ENCODE data around the gene PPP2R2C. TPM values are rescaled to one million over a fixed set of nuclear protein-coding genes. Genes with fewer than 3 reads are reported as not detected.

The PPP2R2C gene
- total RNA-seq, 1 experiment from 2014 or later: not detected

DNA sequence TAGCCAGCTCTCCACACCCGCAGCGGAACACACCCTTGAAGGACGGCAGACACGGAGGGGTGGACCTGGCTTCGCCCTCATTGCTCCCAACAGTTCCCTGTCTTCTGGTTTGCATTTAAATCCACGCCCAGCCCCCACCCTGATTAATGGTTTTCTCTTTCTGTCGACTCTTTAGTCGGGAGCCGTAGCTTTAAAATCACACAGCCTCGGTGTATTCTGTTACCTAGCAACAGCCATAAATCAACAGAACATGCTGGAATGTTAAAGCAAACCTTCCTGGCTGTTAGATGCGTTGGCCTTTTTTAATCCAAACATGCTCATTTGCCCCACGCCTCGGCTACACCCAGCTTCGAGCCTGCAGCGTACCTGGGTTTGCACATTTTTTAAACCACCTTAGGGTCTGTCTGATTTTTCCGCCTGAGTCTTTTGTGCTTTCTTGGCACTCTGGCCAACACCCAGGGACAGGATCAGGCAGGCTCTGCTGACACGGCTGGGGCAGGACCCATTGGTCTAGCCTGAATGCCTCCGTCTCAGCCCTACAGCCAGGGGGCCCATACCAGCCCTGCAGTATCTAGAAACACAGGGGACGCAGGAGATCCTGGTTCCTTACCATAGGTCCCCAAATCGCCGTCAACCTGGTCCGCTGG lies 21.4 kb upstream of the PPP2R2C start:
- Histone ChIP-seq H3K27ac (ENCODE audit: low read depth, low read length, poor library complexity, severe bottlenecking) (no peak overlapping the region), H3K4me1 (ENCODE audit: insufficient read depth, low read length, poor library complexity, severe bottlenecking) (no peaks in the 10 kb centered on the region), H3K36me3 (ENCODE audit: insufficient read depth, low read length, poor library complexity, severe bottlenecking) (no peaks in the 10 kb centered on the region), H3K9me3 (ENCODE audit: low read depth, low read length, poor library complexity, severe bottlenecking) (no peaks in the 10 kb centered on the region), H3K4me3 (ENCODE audit: low read depth, low read length, poor library complexity, severe bottlenecking) (no peak overlapping the region), H3K27me3 (replicated peaks; ENCODE audit: insufficient read depth, low read depth, low read length, poor library complexity) (peaks cover 42% of the 10 kb centered on the region)
- TF ChIP-seq EZH2 (IDR thresholded peaks at IDR 0.05; ENCODE audit: borderline replicate concordance, low read depth, low read length, poor library complexity, severe bottlenecking): no peak
- TF ChIP-seq, protein P1, sequence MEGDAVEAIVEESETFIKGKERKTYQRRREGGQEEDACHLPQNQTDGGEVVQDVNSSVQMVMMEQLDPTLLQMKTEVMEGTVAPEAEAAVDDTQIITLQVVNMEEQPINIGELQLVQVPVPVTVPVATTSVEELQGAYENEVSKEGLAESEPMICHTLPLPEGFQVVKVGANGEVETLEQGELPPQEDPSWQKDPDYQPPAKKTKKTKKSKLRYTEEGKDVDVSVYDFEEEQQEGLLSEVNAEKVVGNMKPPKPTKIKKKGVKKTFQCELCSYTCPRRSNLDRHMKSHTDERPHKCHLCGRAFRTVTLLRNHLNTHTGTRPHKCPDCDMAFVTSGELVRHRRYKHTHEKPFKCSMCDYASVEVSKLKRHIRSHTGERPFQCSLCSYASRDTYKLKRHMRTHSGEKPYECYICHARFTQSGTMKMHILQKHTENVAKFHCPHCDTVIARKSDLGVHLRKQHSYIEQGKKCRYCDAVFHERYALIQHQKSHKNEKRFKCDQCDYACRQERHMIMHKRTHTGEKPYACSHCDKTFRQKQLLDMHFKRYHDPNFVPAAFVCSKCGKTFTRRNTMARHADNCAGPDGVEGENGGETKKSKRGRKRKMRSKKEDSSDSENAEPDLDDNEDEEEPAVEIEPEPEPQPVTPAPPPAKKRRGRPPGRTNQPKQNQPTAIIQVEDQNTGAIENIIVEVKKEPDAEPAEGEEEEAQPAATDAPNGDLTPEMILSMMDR (conservative IDR thresholded peaks at IDR 0.05; ENCODE audit: low read depth, low read length): no peak
- ChIA-PET CTCF (no interaction called here), POLR2A (ENCODE audit: low non-redundant PET) (no interaction called here)
- no TSS peak for BruUV-seq (replicated peaks)
- intact Hi-C loops (cut with micrococcal nuclease; ENCODE audit: unreplicated experiment): no loop called here
- no peak for DNase-seq (ENCODE audit: low spot score)

DNA sequence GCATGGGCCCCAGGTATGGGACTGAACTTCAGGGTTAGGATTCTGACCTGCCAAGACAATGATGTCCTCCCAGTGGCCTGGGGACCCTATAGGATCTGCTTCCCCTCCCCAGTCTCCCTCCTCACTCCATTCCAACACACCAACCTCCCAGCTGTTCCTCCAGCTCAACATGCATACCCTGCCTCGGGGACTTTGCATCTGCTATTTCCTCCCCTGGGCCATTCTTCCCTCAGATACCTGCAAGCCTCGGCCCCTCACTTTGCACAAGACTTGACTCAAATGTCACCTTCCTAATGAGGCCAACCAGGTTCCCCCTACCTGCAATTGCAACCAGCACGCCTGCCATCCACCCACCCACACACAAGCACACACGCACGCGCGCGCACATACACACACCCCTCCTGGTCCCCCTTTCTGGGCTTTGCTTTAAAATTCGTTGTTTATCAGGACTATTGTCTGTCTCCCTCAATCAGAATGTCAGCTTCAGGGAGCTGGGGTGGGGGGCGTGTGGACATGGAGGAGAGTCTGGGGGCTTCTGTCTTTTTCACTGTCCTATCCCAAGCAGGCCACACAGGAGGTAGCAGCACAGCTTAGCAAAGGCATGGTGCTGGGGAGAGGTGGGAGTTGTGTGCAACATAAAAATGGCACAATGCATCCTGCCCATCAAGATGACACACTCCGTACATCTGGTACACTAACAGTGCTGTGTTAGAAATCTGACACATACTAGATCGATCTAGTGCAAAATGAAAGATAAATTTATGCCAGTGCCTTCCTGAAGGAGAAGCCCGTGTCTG lies 20.6 kb upstream of the PPP2R2C start:
- CTCF ChIA-PET: no interaction called here

DNA sequence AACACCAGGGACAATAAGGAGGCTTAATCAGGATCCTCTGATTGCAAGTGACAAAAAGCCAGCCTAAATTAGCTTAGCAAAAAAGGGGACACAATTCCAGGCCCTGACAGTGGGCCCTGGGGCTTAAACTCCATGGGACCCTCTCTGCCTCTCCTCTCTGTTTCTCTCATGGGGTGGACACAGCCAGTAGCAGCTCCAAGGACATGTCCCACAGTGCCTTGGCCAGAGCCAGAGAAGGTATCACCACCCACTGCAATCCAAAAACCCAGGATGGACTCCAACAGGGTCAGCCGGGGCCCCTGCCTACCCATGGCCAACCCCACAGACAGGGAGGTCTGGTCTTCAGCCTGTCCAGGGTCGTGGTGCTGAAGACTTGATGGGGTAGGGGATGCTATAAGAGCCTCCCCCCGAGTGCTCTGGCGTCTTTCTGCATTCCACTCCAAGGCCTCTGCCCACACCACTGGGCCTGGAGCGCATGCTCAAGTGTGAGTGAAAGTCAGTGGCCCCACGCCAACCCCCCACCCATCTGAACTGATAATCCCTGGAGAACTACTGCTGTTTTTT lies 19.7 kb upstream of the PPP2R2C start:
- POLR2A ChIA-PET (ENCODE audit: low non-redundant PET): no interaction called here
- intact Hi-C loops (cut with micrococcal nuclease; ENCODE audit: unreplicated experiment): no loop called here
- BruUV-seq (replicated peaks): no TSS peak
- no peak overlapping the region for H3K27ac ChIP-seq (ENCODE audit: low read depth, low read length, poor library complexity, severe bottlenecking)
- TF ChIP-seq EZH2 (IDR thresholded peaks at IDR 0.05; ENCODE audit: borderline replicate concordance, low read depth, low read length, poor library complexity, severe bottlenecking): no peak
- TF ChIP-seq, protein P1 (conservative IDR thresholded peaks at IDR 0.05; ENCODE audit: low read depth, low read length): no peak
- no peaks in the 10 kb centered on the region for H3K4me1 ChIP-seq (ENCODE audit: insufficient read depth, low read length, poor library complexity, severe bottlenecking)
- no peak overlapping the region for H3K4me3 ChIP-seq (ENCODE audit: low read depth, low read length, poor library complexity, severe bottlenecking)
- no peak for DNase-seq (ENCODE audit: low spot score)
- H3K27me3 ChIP-seq (replicated peaks; ENCODE audit: insufficient read depth, low read depth, low read length, poor library complexity): peaks cover 27% of the 10 kb centered on the region
- CTCF ChIA-PET: no interaction called here
- no peaks in the 10 kb centered on the region for H3K36me3 ChIP-seq (ENCODE audit: insufficient read depth, low read length, poor library complexity, severe bottlenecking)
- peaks cover 6% of the 10 kb centered on the region for H3K9me3 ChIP-seq (ENCODE audit: low read depth, low read length, poor library complexity, severe bottlenecking)

More for the DNA sequence above, 20.6 kb upstream of the PPP2R2C start:
- H3K36me3 ChIP-seq (ENCODE audit: insufficient read depth, low read length, poor library complexity, severe bottlenecking): no peaks in the 10 kb centered on the region
- H3K27me3 ChIP-seq (replicated peaks; ENCODE audit: insufficient read depth, low read depth, low read length, poor library complexity): peaks cover 37% of the 10 kb centered on the region
- H3K4me3 ChIP-seq (ENCODE audit: low read depth, low read length, poor library complexity, severe bottlenecking): no peak overlapping the region
- no peaks in the 10 kb centered on the region for H3K9me3 ChIP-seq (ENCODE audit: low read depth, low read length, poor library complexity, severe bottlenecking)
- no peak overlapping the region for H3K27ac ChIP-seq (ENCODE audit: low read depth, low read length, poor library complexity, severe bottlenecking)
- no peaks in the 10 kb centered on the region for H3K4me1 ChIP-seq (ENCODE audit: insufficient read depth, low read length, poor library complexity, severe bottlenecking)
- DNase-seq (ENCODE audit: low spot score): no peak
- POLR2A ChIA-PET (ENCODE audit: low non-redundant PET): no interaction called here
- no peak for TF ChIP-seq EZH2 (IDR thresholded peaks at IDR 0.05; ENCODE audit: borderline replicate concordance, low read depth, low read length, poor library complexity, severe bottlenecking)
- intact Hi-C loops (cut with micrococcal nuclease; ENCODE audit: unreplicated experiment): no loop called here
- BruUV-seq (replicated peaks): no TSS peak
